ENCODE data around the gene TMEM59L.

The TMEM59L gene

GRCh38 chr19:18608805-18609716, 3.6 kb upstream of the TMEM59L start:
- DNase-seq (ENCODE audit: low read depth), result no peak

GRCh38 chr19:18609717-18610051, 3.0 kb upstream of the TMEM59L start:
- no peak for DNase-seq (ENCODE audit: low read depth)

- no peak for DNase-seq (ENCODE audit: low read depth)
Observed at GRCh38 chr19:18610245-18610555, 2.5 kb upstream of the TMEM59L start.

GRCh38 chr19:18610556-18611326, 1.9 kb upstream of the TMEM59L start:
- DNase-seq (ENCODE audit: low read depth), result no peak

GRCh38 chr19:18611327-18612050, 1.2 kb upstream of the TMEM59L start:
- no peak for DNase-seq (ENCODE audit: low read depth)

GRCh38 chr19:18612051-18612771, 459 bp upstream of the TMEM59L start:
- DNase-seq (ENCODE audit: low read depth), result no peak

GRCh38 chr19:18613589-18614234, 1.0 kb downstream of the TMEM59L start:
- no peak for DNase-seq (ENCODE audit: low read depth)

- no peak for DNase-seq (ENCODE audit: low read depth)
Observed at GRCh38 chr19:18616023-18616422, 3.4 kb downstream of the TMEM59L start.

- DNase-seq (ENCODE audit: low read depth), result no peak
Observed at GRCh38 chr19:18617562-18617961, 4.9 kb downstream of the TMEM59L start.

- no peak for DNase-seq (ENCODE audit: low read depth)
Observed at GRCh38 chr19:18618236-18618635, 5.6 kb downstream of the TMEM59L start.

GRCh38 chr19:18620311-18620710, 7.6 kb downstream of the TMEM59L start:
- no peak for DNase-seq (ENCODE audit: low read depth)

GRCh38 chr19:18620902-18621301, 8.2 kb downstream of the TMEM59L start:
- no peak for DNase-seq (ENCODE audit: low read depth)

GRCh38 chr19:18626906-18627305, 14.2 kb downstream of the TMEM59L start:
- DNase-seq (ENCODE audit: low read depth), result no peak

- no peak for DNase-seq (ENCODE audit: low read depth)
Observed at GRCh38 chr19:18629166-18630088, 16.8 kb downstream of the TMEM59L start.

GRCh38 chr19:18633321-18633720, 20.7 kb downstream of the TMEM59L start:
- DNase-seq (ENCODE audit: low read depth), result no peak

- no peak for DNase-seq (ENCODE audit: low read depth)
Observed at GRCh38 chr19:18634612-18635297, 22.1 kb downstream of the TMEM59L start.

GRCh38 chr19:18635831-18636182, 23.1 kb downstream of the TMEM59L start:
- no peak for DNase-seq (ENCODE audit: low read depth)

GRCh38 chr19:18636183-18636968, 23.7 kb downstream of the TMEM59L start:
- DNase-seq (ENCODE audit: low read depth), result peak; percentile 100

- DNase-seq (ENCODE audit: low read depth), result no peak
Observed at GRCh38 chr19:18636969-18637629, 24.4 kb downstream of the TMEM59L start, which contains the start of gene KLHL26. KLHL26 (plus strand) TSS chr19:18637028; CDS start chr19:18637055, 27 bp downstream.
